IPS-18c (cell line): ENCODE data around the gene VGF.

ENCODE experiments used
- H3K4me3 ChIP-seq: 2 replicates; pipeline ENCODE4 v1.7.0; 2013; ENCODE audit warnings: low read depth, mild to moderate bottlenecking, low read length, moderate library complexity; ENCODE audit not compliant: insufficient read depth
- H3K9me3 ChIP-seq: one replicate; pipeline ENCODE4 v1.6.1; 2013; ENCODE audit warnings: mild to moderate bottlenecking, low read length, moderate library complexity; ENCODE audit not compliant: control insufficient read depth, insufficient read depth

Gene VGF

DNA sequence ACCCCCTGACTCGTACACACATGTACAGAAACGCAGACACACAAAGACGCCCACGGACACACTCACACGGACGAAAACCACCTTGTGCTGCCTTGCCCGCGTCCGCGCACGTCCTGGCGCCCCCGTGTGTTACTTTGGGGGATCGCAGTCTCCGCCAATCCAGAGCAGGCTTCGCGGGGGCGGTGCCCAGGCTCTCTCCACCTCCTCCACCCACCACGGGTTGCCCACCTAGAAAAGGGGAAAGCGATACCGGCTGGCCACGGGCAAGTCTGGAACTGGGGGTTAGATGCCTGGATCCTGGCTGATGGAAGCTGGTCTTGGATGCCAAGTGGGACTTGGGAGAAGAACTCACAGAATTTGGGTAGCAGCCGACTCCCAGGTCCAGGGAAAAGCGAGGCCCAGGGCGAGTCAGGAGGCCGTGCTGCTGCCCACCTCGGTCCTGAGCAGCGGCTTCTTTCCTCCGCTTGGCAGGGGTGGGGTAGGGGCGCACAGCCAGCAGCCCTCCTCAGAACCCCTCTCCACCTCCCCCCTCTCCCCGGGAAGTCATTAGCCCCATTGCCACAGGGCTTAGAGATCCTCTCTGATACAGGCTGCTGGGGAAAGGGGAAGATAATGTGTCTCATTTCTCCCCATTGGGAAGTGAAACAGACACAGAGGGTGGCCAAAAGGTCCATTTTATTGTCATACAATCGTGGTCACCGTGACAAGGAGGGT lies 4.6 kb upstream of the VGF start:
- peak overlapping the region; percentile 31 for H3K4me3 ChIP-seq

GRCh38 chr7:101169110-101169837 lies 3.9 kb upstream of the VGF start:
- Histone ChIP-seq H3K4me3 (peak overlapping the region; percentile 10), H3K9me3 (peaks cover 2% of the 10 kb centered on the region)

More for the DNA sequence above, 4.6 kb upstream of the VGF start:
- H3K9me3 ChIP-seq, result peaks cover 2% of the 10 kb centered on the region

- H3K9me3 ChIP-seq, result peaks cover 2% of the 10 kb centered on the region
- peak overlapping the region; percentile 11; the same call in 1 of the 2 replicates for H3K4me3 ChIP-seq
Observed at GRCh38 chr7:101168412-101169049, 3.2 kb upstream of the VGF start.

- peak overlapping the region; percentile 34; the same call in 1 of the 2 replicates for H3K4me3 ChIP-seq
Observed at GRCh38 chr7:101167645-101168411, 2.5 kb upstream of the VGF start.

GRCh38 chr7:101166909-101167644 lies 1.7 kb upstream of the VGF start:
- Histone ChIP-seq H3K4me3 (peak overlapping the region; percentile 34), H3K9me3 (peaks cover 2% of the 10 kb centered on the region)

More at GRCh38 chr7:101167645-101168411, 2.5 kb upstream of the VGF start:
- peaks cover 2% of the 10 kb centered on the region for H3K9me3 ChIP-seq

GRCh38 chr7:101166648-101166908 lies 1.2 kb upstream of the VGF start:
- Histone ChIP-seq H3K9me3 (peaks cover 1% of the 10 kb centered on the region), H3K4me3 (peak overlapping the region; percentile 39)

GRCh38 chr7:101165958-101166647 lies 734 bp upstream of the VGF start:
- Histone ChIP-seq H3K9me3 (no peaks in the 10 kb centered on the region), H3K4me3 (peak overlapping the region; percentile 39)

DNA sequence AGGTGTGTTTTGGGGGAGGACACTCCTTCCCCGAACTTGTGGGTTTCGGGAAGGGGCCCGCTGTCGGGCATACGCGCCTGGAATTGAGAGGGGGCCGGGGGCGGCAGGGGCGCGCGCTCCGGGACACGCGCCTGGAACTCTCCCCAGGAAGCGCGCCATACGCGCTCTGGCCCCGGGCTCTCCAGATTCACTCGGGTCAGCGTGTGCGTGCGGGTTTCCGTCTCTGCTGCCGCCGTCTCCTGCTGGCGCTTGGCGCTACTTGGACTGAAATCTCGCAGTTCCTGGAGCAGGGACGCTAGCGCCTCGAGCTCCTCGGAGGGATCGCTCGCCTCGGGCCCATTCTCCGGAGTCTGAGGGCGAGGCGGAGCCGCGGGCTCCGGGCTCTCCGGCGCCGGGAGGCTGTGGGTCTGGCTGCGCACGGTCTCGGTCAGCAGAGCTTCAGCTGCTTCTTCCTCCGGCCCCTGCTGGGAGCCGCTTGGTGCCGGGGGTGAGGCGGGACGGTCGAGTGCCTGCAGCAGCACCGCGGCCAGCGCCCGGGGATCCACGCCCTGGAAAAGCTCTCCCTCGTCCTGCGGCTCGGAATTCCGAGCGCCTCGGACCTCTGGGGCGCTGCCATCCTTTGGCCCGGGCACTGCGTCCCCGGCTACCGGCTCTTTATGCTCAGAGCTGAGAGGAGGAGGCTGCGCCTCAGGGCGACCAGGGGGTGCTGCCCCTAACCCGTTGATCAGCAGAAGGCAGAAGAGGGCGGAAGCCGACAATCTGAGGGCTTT lies 1.1 kb downstream of the VGF start:
- Histone ChIP-seq H3K9me3 (peaks cover 2% of the 10 kb centered on the region), H3K4me3 (peak overlapping the region; percentile 72)

- peaks cover 2% of the 10 kb centered on the region for H3K9me3 ChIP-seq
- H3K4me3 ChIP-seq, result peak overlapping the region; percentile 72
Observed at GRCh38 chr7:101163279-101164070, 1.9 kb downstream of the VGF start.

- Histone ChIP-seq H3K9me3 (peaks cover 2% of the 10 kb centered on the region), H3K4me3 (peak overlapping the region; percentile 47; the same call in 1 of the 2 replicates)
Observed at GRCh38 chr7:101162551-101163278, 2.7 kb downstream of the VGF start.

DNA sequence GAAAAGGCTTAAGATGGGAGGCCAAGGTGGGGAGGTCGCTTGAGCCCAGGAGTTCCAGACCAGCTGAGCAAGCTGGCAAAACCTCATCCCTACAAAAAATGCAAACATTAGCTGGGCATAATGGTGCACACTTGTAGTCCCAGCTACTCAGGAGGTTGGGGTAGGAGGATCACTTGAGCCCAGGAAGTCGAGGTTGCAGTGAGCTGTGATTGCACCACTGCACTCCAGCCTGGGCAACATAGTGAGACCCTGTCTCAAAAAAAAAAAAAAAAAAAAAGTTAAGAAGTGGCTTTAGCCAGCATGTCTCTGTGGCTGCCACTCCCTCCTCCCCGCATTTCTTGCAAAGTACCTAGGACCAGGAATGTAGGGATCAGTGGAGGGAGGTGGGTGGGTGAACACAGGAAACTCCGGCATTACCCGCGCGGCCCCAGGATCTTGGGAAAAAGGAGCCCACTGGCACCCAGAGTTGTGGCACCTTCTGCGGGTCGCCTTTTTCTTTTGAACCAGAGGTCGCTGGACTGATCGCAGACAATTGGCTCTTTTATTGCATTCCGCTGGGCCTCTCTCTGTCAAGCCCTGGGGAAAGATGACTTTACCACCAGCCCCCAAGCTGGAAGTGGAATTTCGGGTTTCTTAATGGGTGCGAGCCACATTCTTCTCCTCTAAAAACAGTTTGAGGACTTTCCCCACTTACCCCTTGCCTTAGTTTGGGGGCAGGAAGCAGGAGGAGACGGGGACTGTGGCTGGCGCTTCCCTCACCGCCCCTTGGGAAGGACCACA lies 3.5 kb downstream of the VGF start:
- Histone ChIP-seq H3K4me3 (peak overlapping the region; percentile 47; the same call in 1 of the 2 replicates), H3K9me3 (peaks cover 2% of the 10 kb centered on the region)

DNA sequence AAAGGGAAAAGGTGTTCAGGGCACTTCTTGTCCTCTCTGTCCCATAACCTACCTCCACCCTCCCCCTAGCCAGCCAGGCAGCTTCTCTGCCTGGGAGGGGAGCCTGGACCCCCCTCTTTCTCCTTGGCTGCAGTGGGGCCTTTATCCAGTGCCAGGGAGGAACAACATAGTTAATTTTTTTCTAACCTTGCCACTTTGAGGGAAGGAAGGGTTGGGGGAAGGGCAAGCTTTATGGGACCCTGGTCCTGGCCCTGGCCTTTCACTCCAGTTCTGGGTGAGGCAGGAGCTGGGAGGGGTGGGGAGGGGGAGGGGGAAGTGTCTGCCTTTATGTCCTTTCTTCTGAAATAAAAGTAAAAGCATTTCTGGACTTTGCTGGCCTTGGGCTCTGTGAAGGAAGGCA lies 4.5 kb downstream of the VGF start:
- H3K9me3 ChIP-seq, result peaks cover 2% of the 10 kb centered on the region
- H3K4me3 ChIP-seq, result no peak overlapping the region

- H3K4me3 ChIP-seq, result no peak overlapping the region
Observed at GRCh38 chr7:101159696-101160674, 5.4 kb downstream of the VGF start.

More at GRCh38 chr7:101159696-101160674, 5.4 kb downstream of the VGF start:
- H3K9me3 ChIP-seq, result peaks cover 2% of the 10 kb centered on the region
